Stimulated activated CD8-positive, alpha-beta memory T cell treated with anti-CD3 and anti-CD28 coated beads, Interleukin-2, amount 100 ng/mL, for 1 hour (primary cell): ENCODE data around the gene FAM107A.
A peak's percentile ranks its signal among the peaks of the same experiment; 100 is the strongest.
"Not testable (repeated sequence)": the region's sequence is repeated elsewhere in the genome, so short reads cannot be mapped to it uniquely, and the experiment has no call there.

Experiments used
- DNase-seq, 2 donors: peaks; one replicate each; pipeline ENCODE4 v3.0.0-alpha.2; 2020; ENCODE audit warnings: low read depth in 2 of 2

The FAM107A gene

GRCh38 chr3:58536501-58537411 lies 40.4 kb downstream of the FAM107A start, which contains the start of gene ACOX2:
Gene ACOX2, minus strand, starts transcription at chr3:58537190. Its CDS starts 2,084 bp downstream, at chr3:58535106.
- no peak for DNase-seq

GRCh38 chr3:58535531-58536500 lies 41.4 kb downstream of the FAM107A start:
- no peak for DNase-seq

GRCh38 chr3:58534592-58535494 lies 42.3 kb downstream of the FAM107A start:
- no peak for DNase-seq

GRCh38 chr3:58532794-58533220 lies 44.4 kb downstream of the FAM107A start:
- peak; percentile 60 to 63 for DNase-seq

GRCh38 chr3:58531956-58532355 lies 45.2 kb downstream of the FAM107A start:
- DNase-seq: no peak

- DNase-seq: no peak
Measured at GRCh38 chr3:58531555-58531954, 45.6 kb downstream of the FAM107A start.

GRCh38 chr3:58530354-58530865 lies 46.8 kb downstream of the FAM107A start:
- no peak for DNase-seq

GRCh38 chr3:58529516-58530353 lies 47.5 kb downstream of the FAM107A start:
- DNase-seq: no peak

- no peak for DNase-seq
Measured at GRCh38 chr3:58528629-58529028, 48.6 kb downstream of the FAM107A start.

GRCh38 chr3:58527440-58527839 lies 49.8 kb downstream of the FAM107A start:
- DNase-seq: not testable (repeated sequence)

- DNase-seq: no peak
Measured at GRCh38 chr3:58526515-58526957, 50.7 kb downstream of the FAM107A start.

GRCh38 chr3:58524326-58524888 lies 52.8 kb downstream of the FAM107A start:
- no peak for DNase-seq

- no peak for DNase-seq
Measured at GRCh38 chr3:58522759-58523425, 54.3 kb downstream of the FAM107A start.

- no peak for DNase-seq
Measured at GRCh38 chr3:58521917-58522631, 55.1 kb downstream of the FAM107A start.

- no peak for DNase-seq
Measured at GRCh38 chr3:58521336-58521670, 55.9 kb downstream of the FAM107A start.

GRCh38 chr3:58520403-58521335 lies 56.5 kb downstream of the FAM107A start:
- DNase-seq: no peak

- no peak for DNase-seq
Measured at GRCh38 chr3:58519668-58520402, 57.4 kb downstream of the FAM107A start.
